Inflammatory macrophage (primary cell): ENCODE results near the gene MIGA1.

Experiments
- DNase-seq, 2 donors: peaks; one replicate each; pipeline ENCODE4 v3.0.0-alpha.2; 2020 to 2022

Gene MIGA1

DNA sequence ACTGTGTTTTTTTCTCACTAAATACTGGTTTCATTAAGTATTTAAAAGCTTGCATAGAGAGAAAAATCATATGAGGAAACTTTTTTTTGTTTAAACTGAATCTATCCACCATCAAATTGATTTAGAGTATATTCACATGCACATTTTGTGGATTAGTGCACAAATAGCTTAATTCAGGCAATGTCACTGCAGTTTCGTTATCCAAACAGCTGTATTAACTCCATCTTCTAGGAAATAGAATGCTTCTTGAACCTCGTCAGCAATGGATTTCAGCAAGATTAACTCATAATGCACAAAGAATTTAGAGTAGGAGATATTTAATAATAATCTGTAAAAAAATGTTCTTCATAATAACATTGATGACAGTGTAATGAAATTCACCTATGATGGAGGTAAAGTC is 146.5 kb downstream of the MIGA1 start:
- DNase-seq, result no peak

DNA sequence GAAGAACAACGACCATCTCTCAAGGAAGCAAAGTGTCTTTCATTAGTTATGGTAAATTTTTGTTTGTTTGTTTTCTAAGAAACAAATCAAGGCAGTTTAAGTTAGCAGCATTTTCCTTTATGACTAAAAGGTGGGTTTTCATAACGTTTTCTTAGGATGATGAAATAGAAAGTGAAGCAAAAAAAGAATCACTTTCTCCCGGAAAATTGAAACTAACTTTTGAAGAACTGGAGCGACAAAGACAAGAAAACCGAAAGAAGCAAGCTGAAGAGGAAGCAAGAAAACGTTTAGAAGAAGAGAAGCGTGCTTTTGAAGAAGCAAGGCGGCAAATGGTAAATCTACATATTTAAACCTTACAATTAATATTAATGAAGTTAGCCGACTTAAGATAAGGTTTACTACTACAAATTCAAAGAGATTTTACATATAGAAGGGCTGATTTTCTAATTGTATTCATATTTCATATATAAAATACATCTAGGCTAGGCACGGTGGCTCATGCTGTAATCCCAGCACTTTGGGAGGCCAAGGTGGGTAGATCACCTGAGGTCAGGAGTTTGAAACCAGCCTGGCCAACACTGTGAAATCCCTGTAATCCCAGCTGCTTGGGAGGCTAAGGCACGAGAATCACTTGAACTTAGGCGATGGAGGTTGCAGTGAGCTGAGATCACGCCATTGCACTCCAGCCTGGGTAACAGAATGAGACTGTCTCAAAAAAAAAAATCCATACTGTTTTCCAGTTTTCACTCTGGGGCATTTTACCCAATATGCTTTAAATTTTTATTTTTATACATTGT is 147.3 kb downstream of the MIGA1 start:
- DNase-seq, result peak; percentile 36 to 75

DNA sequence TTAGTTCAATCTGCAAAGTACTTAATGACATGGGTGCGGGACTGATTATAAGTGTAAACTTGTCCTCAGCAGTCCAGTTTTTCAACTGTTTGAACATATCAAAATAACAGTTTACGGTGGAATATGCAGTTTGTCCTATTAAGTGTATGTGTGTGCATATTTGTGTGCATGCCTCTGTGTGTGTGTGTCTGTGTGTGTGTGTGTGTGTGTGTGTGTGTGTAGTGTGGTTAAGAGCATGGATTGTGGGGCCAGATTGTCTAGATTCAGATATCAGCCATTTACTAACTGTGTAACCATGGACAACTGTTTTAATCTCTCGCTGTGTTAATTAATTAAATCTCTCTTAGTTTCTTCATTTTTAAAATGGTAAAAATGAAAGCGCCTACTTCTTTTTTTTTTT is 148.0 kb downstream of the MIGA1 start:
- DNase-seq, result peak in 1 of 2 donors; percentile 22
